Panc1 (cell line): ENCODE measurements around the gene ESR2.

Source experiments
- CTCF ChIP-seq: fragments of 450-650 bp; IDR thresholded peaks from 2 replicates; pipeline ENCODE4 v1.5.1; 2017; ENCODE audit warnings: mild to moderate bottlenecking
- POLR2AphosphoS5 ChIP-seq: IDR thresholded peaks from 2 replicates; pipeline ENCODE4 v1.6.1; 2012; ENCODE audit warnings: mild to moderate bottlenecking, low read depth, low read length, moderate library complexity

- TF ChIP-seq CTCF (no peak), POLR2AphosphoS5 (no peak)
These were observed 234.5 kb downstream of the ESR2 start for GRCh38 chr14:64059454-64060198.
